HG03280 (cell line): ENCODE data around the gene RALGPS2.

ENCODE experiments used
- ATAC-seq: cut with Tn5 transposase; IDR thresholded peaks from one replicate; pipeline ENCODE4 v1.9.1; 2021; ENCODE audit warnings: mild to moderate bottlenecking, moderate library complexity; ENCODE audit not compliant: unreplicated experiment

The RALGPS2 gene

GRCh38 chr1:178959543-178960460, 234.8 kb downstream of the RALGPS2 start:
- ATAC-seq, result no peak

DNA sequence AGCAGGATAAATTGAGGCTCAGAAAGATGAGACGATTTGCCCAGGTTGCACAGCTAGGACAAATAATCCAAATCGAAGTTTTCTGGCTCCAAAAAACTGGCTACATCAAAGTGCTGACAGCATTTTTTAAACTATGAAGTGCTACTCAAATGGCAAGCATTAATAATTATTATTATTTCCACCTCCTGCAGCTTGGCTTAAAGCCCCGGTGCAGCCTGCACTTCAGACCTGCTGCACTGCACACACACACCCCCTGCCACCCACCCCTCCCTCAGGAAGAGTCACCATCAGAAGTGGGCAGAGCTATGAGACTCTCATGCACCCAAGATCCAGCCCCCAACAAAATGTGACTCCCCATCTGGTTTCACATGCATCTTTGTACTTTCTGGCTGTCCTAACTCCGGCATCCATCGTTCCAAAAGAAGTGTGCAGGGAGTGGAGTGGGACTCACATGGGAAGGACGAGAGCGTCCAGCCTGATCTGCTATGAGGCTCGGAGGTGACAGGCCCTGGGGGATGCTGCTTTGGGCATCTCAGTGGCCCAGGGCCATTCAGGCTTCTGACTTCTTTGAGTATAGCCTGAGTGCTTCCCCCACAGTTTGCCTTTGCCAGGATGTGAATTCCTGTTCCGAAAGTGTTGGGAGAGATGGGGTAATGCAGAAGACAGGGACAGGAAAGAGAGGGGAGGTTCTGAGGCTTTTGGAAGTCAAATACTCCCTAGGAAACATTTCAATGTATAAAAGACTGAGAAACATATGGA, 235.6 kb downstream of the RALGPS2 start:
- ATAC-seq, result no peak

DNA sequence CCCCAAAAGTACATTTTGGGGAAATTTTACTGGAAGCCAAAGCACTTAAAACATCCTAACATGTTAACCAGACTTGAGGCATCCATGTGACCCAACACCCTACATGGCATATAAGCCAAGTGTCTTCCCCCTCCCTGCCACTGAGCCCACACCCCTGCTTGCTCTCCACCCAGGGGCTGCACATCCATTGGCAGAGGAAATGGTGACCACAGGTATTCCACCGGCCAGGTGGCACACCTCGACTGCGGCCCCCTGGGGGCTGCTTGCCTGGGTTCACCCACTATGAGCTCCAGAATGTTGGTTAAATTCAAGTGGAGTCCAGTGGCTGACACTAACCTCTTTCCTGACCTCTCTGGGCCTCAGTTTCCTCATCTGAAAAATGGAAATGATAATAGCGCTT, 236.3 kb downstream of the RALGPS2 start:
- ATAC-seq, result no peak

DNA sequence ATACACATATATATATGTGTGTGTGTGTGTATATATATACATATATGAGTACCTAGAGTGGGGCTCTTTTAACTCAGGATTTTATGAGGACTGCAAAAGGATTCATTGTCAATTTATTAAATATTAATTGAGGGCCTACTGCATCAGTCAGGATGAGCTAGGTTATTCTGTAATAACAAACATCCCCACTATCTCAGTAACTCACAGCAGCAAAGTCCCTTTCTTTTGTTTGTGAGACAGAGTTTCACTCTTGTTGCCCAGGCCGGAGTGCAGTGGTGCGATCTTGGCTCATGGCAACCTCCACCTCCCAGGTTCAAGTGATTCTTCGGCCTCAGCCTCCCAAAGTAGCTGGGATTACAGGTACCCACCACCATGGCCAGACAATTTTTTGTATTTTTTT, 236.8 kb downstream of the RALGPS2 start:
- ATAC-seq, result no peak

GRCh38 chr1:178962853-178963711, 238.0 kb downstream of the RALGPS2 start:
- no peak for ATAC-seq

GRCh38 chr1:178964469-178965330, 239.7 kb downstream of the RALGPS2 start:
- ATAC-seq, result no peak

DNA sequence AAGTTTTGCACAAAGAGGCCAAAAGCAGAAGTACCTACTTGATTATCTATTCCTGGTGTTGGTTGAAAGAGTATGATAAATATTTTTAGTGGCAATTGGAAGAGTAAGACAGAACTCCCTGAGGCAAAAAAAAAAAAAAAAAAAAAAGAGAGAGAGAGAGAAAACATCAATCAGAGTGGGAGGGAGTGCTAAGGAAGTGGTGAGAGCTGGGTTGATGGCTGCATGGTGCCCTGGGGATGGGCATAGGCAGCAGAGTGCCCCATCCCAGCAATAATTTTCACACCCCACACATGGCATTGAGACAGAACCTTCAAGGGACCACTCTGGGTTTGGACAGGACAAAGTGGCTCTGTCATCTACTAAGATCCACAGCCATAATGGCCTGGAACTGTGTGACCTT, 241.3 kb downstream of the RALGPS2 start:
- ATAC-seq, result no peak

- no peak for ATAC-seq
Measured at GRCh38 chr1:178969226-178969987, 244.4 kb downstream of the RALGPS2 start.

GRCh38 chr1:178970184-178970583, 245.1 kb downstream of the RALGPS2 start:
- ATAC-seq, result no peak
